GM06990 (cell line): ENCODE measurements around the gene LYPLAL1.
A peak's percentile ranks its signal among the peaks of the same experiment; 100 is the strongest.

Experiments used
- DNase-seq: peaks from one replicate; pipeline ENCODE4 v3.0.0-alpha.2; 2011; ENCODE audit not compliant: insufficient read length; ENCODE audit errors: extremely low read depth
- H3K27me3 ChIP-seq: replicated peaks from 2 replicates; pipeline ENCODE4 v1.6.0; 2011; ENCODE audit warnings: low read length; ENCODE audit not compliant: control insufficient read depth, insufficient read depth
- H3K36me3 ChIP-seq: 2 replicates; pipeline ENCODE4 v1.5.1; 2011; ENCODE audit warnings: low read length; ENCODE audit not compliant: control insufficient read depth, insufficient read depth
- H3K4me3 ChIP-seq: replicated peaks from 2 replicates; pipeline ENCODE4 v1.5.1; 2011; ENCODE audit warnings: low read depth, mild to moderate bottlenecking, control low read depth, low read length
- TF ChIP-seq, protein P1 (sequence below): IDR thresholded peaks from 2 replicates; pipeline ENCODE4 v1.5.1; 2011; ENCODE audit warnings: low read length, control low read depth, mild to moderate bottlenecking, inconsistent platforms; ENCODE audit not compliant: insufficient read depth, poor library complexity, severe bottlenecking

Gene LYPLAL1

DNA sequence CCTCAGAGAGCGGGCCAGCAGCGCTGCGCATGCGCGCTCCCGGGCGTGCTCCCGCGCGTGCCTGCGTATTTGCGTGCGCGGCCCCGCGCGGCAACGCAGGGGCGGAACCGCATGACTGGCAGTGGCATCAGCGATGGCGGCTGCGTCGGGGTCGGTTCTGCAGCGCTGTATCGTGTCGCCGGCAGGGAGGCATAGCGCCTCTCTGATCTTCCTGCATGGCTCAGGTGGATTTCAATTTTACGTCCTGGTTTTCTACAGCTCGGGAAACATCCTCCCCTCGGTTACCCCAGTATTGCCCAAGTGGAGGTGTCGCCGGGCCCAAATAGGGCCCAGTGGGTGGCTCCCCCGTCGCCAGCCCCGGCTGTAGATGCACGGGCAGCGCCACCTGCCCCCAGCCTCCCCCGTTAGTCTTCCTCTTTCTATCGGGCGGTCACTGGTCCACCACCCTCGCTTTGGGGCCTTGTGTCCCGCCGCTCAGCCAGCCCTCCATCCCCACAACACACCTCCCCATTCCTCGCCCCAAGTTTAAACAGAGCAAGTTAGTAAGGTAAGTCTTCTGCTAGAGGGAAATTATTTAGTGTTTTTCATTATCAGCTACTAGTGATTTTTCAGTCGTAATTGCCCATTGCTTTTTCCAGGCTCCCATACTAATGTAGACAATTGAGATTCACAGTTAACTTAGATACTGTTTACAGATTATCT, at the start of gene LYPLAL1:
LYPLAL1 (plus strand) TSS at position 121 of the 702 bp plus-strand sequence; CDS start at position 134, 13 bp downstream.
- H3K4me3 ChIP-seq = peak within 1 kb of the TSS; percentile 64
- TF ChIP-seq, protein P1, sequence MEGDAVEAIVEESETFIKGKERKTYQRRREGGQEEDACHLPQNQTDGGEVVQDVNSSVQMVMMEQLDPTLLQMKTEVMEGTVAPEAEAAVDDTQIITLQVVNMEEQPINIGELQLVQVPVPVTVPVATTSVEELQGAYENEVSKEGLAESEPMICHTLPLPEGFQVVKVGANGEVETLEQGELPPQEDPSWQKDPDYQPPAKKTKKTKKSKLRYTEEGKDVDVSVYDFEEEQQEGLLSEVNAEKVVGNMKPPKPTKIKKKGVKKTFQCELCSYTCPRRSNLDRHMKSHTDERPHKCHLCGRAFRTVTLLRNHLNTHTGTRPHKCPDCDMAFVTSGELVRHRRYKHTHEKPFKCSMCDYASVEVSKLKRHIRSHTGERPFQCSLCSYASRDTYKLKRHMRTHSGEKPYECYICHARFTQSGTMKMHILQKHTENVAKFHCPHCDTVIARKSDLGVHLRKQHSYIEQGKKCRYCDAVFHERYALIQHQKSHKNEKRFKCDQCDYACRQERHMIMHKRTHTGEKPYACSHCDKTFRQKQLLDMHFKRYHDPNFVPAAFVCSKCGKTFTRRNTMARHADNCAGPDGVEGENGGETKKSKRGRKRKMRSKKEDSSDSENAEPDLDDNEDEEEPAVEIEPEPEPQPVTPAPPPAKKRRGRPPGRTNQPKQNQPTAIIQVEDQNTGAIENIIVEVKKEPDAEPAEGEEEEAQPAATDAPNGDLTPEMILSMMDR = peak; percentile 32
- no peaks in the 10 kb centered on the region for H3K27me3 ChIP-seq
- no peaks in the 10 kb centered on the region for H3K36me3 ChIP-seq
- DNase-seq = peak; percentile 98

DNA sequence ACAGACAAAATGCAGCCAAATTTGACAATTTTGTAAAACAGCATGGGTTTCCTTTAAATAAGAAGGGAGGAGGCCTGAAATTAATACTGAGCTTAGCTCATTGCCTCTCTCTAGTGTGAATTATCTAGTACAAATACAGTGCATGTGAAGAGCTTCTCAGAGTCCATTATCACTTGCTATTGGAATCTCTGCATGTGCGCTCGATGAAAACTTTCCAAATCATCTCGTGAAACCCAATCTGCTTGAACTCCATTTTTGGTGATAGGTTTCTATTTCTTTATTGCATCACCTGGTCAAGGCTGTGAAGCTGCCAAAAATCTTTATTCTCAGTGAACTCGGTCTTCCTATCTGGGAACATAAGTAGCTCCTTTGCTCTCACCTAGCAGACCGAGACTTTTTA, 49.5 kb upstream of the LYPLAL1 start:
- DNase-seq = no peak
- TF ChIP-seq, protein P1 = no peak
- H3K36me3 ChIP-seq = no peaks in the 10 kb centered on the region
- H3K4me3 ChIP-seq = no peak overlapping the region
- no peaks in the 10 kb centered on the region for H3K27me3 ChIP-seq

DNA sequence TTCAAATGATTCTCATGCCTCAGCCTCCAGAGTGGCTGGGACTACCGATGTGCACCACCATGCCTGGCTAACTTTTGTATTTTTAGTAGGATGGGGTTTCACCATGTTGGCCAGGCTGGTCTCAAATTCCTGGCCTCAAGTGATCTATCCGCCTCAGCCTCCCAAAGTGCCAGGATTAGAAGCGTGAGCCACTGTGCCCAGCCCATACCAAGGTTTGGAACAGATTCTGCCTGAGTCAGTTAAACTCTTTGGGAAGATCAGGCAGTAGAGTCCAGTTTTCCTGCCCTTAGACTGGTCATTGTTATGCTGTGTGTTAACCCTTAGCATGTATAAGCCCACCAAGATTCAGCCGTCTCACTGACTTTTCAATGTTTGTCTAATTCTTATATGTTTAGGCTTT, 48.3 kb upstream of the LYPLAL1 start:
- Histone ChIP-seq H3K36me3 (no peaks in the 10 kb centered on the region), H3K27me3 (no peaks in the 10 kb centered on the region), H3K4me3 (no peak overlapping the region)
- TF ChIP-seq, protein P1 = no peak
- DNase-seq = no peak

DNA sequence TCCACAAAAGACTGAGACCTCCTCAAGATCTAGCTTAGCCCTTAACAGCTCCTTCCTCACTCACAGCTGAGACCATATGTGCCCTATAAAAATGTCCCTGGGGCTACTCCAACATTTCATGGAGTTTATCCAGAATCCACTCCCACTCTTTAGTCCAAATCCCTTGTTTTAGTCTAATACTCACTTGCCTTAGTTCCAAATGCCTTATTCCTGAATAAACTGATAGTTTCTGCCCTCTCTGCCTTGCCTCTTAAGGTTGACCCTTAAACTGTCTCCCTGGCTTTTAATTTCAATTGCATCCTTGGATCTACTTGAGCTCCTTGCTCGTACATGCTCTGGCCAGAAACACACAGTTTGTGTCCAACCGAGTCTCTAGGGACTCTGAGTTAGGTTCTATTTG, 47.3 kb upstream of the LYPLAL1 start:
- Histone ChIP-seq H3K4me3 (no peak overlapping the region), H3K36me3 (no peaks in the 10 kb centered on the region), H3K27me3 (no peaks in the 10 kb centered on the region)
- no peak for DNase-seq
- TF ChIP-seq, protein P1 = no peak

DNA sequence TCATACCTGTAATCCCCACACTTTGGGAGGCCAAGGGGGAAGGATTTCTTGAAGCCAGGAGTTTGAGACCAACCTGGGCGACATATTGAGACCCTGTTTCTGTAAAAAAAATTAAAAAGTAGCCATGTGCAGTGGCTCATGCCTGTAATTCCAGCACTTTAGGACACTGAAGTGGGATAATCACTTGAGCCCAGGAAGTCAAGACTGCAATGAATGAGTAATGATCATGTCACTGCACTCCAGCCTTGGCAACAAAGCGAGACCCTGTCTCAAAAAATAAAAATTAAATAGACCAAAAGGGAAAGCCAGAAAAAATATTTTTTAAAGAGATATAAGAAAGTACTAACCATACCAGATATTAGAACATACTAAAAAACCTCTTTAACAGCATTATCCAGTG, 44.7 kb upstream of the LYPLAL1 start:
- H3K4me3 ChIP-seq = no peak overlapping the region
- no peaks in the 10 kb centered on the region for H3K27me3 ChIP-seq
- no peak for DNase-seq
- TF ChIP-seq, protein P1 = no peak
- no peaks in the 10 kb centered on the region for H3K36me3 ChIP-seq
